Prostate gland (tissue), 2 donors: ENCODE data around the gene PDE6G. TPM values are rescaled to one million over a fixed set of nuclear protein-coding genes. Genes with fewer than 3 reads are reported as not detected.

Source experiments
- DNase-seq: peaks from one replicate; pipeline ENCODE4 v3.0.0-alpha.2; 2019; ENCODE audit warnings: low spot score
- H3K27ac ChIP-seq, 2 donors: fragments of 200-600 bp; sonication (generic); 2 replicates each; pipeline ENCODE4 v1.5.1; 2017 to 2019
- H3K27me3 ChIP-seq: fragments of 200-600 bp; sonication (generic); replicated peaks from 2 replicates; pipeline ENCODE4 v1.5.1; 2019; ENCODE audit not compliant: insufficient read depth
- H3K36me3 ChIP-seq, 2 donors: fragments of 200-600 bp; sonication (generic); 1 replicate in 1 of 2; 2 replicates in 1 of 2; pipeline versions ENCODE4 v1.5.1 to v1.8.1; 2017 to 2019
- H3K4me1 ChIP-seq: fragments of 200-600 bp; sonication (generic); replicated peaks from 2 replicates; pipeline ENCODE4 v1.5.1; 2019
- H3K4me3 ChIP-seq, 2 donors: fragments of 200-600 bp; sonication (generic); 2 replicates each; pipeline ENCODE4 v1.5.1; 2017 to 2019
- H3K9me3 ChIP-seq: fragments of 200-600 bp; sonication (generic); 2 replicates; pipeline ENCODE4 v1.5.1; 2017
- POLR2A ChIP-seq: fragments of 450-650 bp; IDR thresholded peaks from one replicate; pipeline ENCODE4 v1.6.1; 2016; ENCODE audit warnings: antibody characterized with exemption, mild to moderate bottlenecking
- POLR2AphosphoS5 ChIP-seq: sonication (generic); formaldehyde crosslinking; IDR thresholded peaks from one replicate; pipeline ENCODE4 v1.6.1; 2017; ENCODE audit warnings: antibody characterized with exemption
- WGBS: methylation state at CpG from one replicate; pipeline ENCODE4 v1.1.5; 2018; 5-methylcytosine and 5-hydroxymethylcytosine counted together
- intact Hi-C: fragments of 100-400 bp; cut with DNase I; formaldehyde crosslinking; loops from one replicate; pipeline ENCODE4 v1.14.2; 2022
- total RNA-seq, 2 donors: library from RNA; depleted of rRNA; stranded (reverse); fragments of >200 nt; gene quantifications; one replicate each; pipeline ENCODE4 v1.1.0, GENCODE V29; 2016
- TF ChIP-seq, protein P1 (sequence below), 4 experiments: fragments of 200-600 bp in 2 of 4; fragments of 450-650 bp in 2 of 4; sonication (generic) in 2 of 4; IDR thresholded peaks; 1 replicate in 3 of 4; 2 replicates in 1 of 4; pipeline ENCODE4 v1.5.1; 2016 to 2019; ENCODE audit warnings: antibody characterized with exemption in 4 of 4, mild to moderate bottlenecking in 2 of 4, moderate library complexity in 2 of 4

PDE6G gene
- total RNA-seq, 2 donors from 2014 or later, result not detected

DNA sequence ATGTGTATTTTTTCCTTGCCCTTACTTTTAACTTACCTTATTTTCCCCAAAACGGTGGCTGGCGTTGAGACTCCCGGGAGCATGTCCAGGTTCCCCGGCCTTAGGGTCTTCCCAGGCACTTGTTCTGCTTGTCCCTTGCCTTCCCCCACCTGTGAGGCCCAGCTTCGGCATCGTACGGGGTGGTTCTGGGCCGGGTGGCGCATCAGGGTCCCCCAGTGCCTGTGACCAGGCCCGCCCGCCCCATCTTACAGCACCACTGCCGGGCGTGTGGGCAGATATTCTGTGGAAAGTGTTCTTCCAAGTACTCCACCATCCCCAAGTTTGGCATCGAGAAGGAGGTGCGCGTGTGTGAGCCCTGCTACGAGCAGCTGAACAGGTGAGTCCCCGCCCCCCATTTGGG lies 34.9 kb upstream of the PDE6G start:
- TF ChIP-seq POLR2A, result no peak
- TF ChIP-seq POLR2AphosphoS5, result no peak
- TF ChIP-seq, protein P1, sequence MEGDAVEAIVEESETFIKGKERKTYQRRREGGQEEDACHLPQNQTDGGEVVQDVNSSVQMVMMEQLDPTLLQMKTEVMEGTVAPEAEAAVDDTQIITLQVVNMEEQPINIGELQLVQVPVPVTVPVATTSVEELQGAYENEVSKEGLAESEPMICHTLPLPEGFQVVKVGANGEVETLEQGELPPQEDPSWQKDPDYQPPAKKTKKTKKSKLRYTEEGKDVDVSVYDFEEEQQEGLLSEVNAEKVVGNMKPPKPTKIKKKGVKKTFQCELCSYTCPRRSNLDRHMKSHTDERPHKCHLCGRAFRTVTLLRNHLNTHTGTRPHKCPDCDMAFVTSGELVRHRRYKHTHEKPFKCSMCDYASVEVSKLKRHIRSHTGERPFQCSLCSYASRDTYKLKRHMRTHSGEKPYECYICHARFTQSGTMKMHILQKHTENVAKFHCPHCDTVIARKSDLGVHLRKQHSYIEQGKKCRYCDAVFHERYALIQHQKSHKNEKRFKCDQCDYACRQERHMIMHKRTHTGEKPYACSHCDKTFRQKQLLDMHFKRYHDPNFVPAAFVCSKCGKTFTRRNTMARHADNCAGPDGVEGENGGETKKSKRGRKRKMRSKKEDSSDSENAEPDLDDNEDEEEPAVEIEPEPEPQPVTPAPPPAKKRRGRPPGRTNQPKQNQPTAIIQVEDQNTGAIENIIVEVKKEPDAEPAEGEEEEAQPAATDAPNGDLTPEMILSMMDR (IDR thresholded peaks at IDR 0.05), result no peak
- Histone ChIP-seq H3K4me3 (no peak overlapping the region), H3K9me3 (no peaks in the 10 kb centered on the region), H3K4me1 (no peaks in the 10 kb centered on the region), H3K27me3 (no peaks in the 10 kb centered on the region), H3K36me3 (peaks cover 18 to 72% of the 10 kb centered on the region in 2 donors), H3K27ac (no peak overlapping the region)
- 88% methylated on average over 18 of the region's 18 CpGs for WGBS
- intact Hi-C loops, result no loop called here
- no peak for DNase-seq

DNA sequence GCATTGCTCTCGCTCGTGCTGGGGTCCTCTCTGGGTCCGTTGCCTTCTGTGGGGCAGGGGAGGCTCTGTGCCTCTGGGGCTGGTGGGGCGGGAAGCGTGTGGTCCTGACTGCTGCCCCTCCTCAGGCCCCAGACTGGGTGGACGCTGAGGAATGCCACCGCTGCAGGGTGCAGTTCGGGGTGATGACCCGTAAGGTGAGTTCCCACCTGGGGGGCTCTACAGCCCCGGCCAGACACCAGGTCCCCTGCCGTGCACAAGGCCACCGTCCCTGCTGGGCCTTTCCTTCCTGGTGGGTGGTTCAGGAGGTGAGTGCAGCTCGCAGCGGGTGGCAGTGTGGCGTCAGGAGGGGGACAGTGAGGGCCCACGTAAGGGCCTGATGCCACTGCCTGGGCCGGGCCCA lies 34.2 kb upstream of the PDE6G start:
- intact Hi-C loops, result no loop called here
- H3K27ac ChIP-seq, result no peak overlapping the region
- no peaks in the 10 kb centered on the region for H3K4me1 ChIP-seq
- TF ChIP-seq, protein P1 (IDR thresholded peaks at IDR 0.05), result no peak
- TF ChIP-seq POLR2A (no peak), POLR2AphosphoS5 (no peak)
- peaks cover 15 to 66% of the 10 kb centered on the region in 2 donors for H3K36me3 ChIP-seq
- 81% methylated on average over 14 of the region's 17 CpGs for WGBS
- no peaks in the 10 kb centered on the region for H3K27me3 ChIP-seq
- no peaks in the 10 kb centered on the region for H3K9me3 ChIP-seq
- no peak overlapping the region for H3K4me3 ChIP-seq
- no peak for DNase-seq

DNA sequence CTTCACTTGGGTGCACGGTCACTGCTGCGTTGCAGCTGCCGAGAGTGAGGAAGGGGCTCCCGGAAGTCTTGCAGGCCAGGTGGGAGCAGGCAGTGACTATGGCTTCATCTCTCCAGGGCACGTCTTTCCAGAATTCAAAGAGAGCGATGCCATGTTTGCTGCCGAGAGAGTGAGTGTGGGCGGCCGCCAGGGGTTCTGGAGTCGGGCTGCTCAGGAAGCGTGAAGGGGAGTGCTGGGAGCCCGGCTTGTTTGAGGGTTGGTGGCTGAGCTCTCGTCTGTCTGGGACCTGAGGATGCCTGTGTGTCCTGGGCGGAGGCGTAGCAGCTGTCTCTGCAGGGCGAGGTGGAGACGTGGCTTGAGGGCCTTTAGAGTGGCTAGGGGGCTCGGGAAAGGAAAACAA lies 33.7 kb upstream of the PDE6G start:
- intact Hi-C loops, result no loop called here
- Histone ChIP-seq H3K9me3 (no peaks in the 10 kb centered on the region), H3K36me3 (peaks cover 12 to 61% of the 10 kb centered on the region in 2 donors), H3K4me1 (peaks cover 3% of the 10 kb centered on the region), H3K27me3 (no peaks in the 10 kb centered on the region), H3K27ac (no peak overlapping the region), H3K4me3 (no peak overlapping the region)
- 90% methylated on average over 18 of the region's 18 CpGs for WGBS
- no peak for DNase-seq
- no peak for TF ChIP-seq POLR2A
- no peak for TF ChIP-seq POLR2AphosphoS5
- TF ChIP-seq, protein P1 (IDR thresholded peaks at IDR 0.05), result no peak

DNA sequence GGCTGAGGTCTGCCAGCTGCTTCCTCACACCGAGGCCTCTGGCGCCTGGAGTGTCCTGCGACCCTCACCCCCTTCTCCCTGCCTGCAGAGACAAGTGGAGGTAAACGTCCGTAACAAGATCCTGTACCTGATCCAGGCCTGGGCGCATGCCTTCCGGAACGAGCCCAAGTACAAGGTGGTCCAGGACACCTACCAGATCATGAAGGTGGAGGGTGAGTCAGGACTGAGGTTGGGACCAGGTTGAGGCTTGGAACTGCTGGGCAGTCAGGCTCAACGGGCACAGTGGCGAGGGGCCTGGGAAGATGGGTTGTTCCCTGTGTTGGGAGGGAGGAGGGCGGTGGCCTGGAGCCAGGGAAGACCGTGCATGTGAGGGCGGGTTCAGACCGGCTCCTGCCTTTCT lies 32.3 kb upstream of the PDE6G start:
- intact Hi-C loops, result no loop called here
- H3K27me3 ChIP-seq, result no peaks in the 10 kb centered on the region
- H3K4me1 ChIP-seq, result peaks cover 11% of the 10 kb centered on the region
- H3K27ac ChIP-seq, result no peak overlapping the region
- no peak for DNase-seq
- no peak for TF ChIP-seq POLR2A
- TF ChIP-seq, protein P1 (IDR thresholded peaks at IDR 0.05), result no peak
- H3K9me3 ChIP-seq, result no peaks in the 10 kb centered on the region
- peaks cover 3 to 51% of the 10 kb centered on the region in 2 donors for H3K36me3 ChIP-seq
- no peak overlapping the region for H3K4me3 ChIP-seq
- 59% methylated on average over 14 of the region's 14 CpGs for WGBS

DNA sequence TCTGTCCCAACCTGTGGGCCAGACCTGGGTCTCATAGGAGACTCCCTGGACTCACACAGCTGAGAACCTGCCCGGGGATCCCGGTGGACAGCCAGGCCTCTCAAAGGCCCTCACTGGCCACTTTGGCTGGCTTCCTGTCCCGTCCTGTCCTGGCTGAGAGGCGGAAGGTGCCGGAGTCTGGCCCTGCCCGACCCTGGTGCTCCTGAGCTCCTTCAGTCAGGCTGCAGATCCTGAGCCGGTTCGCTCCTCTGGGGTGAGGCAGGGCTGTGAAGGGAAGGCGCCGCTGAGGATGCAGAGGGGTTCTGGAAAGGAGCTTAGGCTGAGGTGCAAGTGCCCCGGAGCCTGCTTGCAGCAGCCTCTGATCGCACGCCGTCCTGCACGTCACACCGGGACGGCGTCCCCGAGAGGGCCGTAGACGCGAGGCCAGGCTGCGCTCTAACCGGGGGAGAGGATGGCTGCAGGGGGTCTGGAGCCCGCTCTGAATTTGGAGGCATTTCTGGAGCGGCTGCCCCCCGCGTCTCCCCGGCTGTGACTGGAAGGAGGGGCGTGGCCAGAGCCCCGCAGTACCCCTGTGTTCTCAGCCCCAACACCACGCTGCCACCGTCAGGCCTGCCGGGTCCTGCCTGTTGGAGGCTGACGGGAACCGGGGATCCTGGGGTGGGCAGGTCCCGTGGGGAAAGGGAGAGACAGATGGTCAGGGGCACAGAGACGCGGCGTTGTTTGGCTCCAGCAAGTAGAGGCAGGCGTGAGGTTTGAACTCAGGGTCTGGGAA lies 31.6 kb upstream of the PDE6G start:
- H3K36me3 ChIP-seq, result peaks cover 3 to 51% of the 10 kb centered on the region in 2 donors
- no peak overlapping the region for H3K4me3 ChIP-seq
- intact Hi-C loops, result no loop called here
- TF ChIP-seq, protein P1 (IDR thresholded peaks at IDR 0.05), result no peak
- no peak for TF ChIP-seq POLR2A
- no peak for TF ChIP-seq POLR2AphosphoS5
- no peaks in the 10 kb centered on the region for H3K9me3 ChIP-seq
- no peaks in the 10 kb centered on the region for H3K27me3 ChIP-seq
- no peak overlapping the region for H3K27ac ChIP-seq
- H3K4me1 ChIP-seq, result peaks cover 11% of the 10 kb centered on the region
- 95% methylated on average over 29 of the region's 41 CpGs for WGBS
- no peak for DNase-seq
